ENCODE data around the gene SPATA2L. TPM values are rescaled to one million over a fixed set of nuclear protein-coding genes. Genes with fewer than 3 reads are reported as not detected.

The SPATA2L gene
- total and polyA plus RNA-seq, 10 of the 15 experiments (the other 5 are each of a cell fraction or from before 2014, with no cell fraction given) = 0.20 to 6.9 (median 3.9) TPM; not detected in 1

GRCh38 chr16:89669755-89670154 lies 31.8 kb downstream of the SPATA2L start:
- TF ChIP-seq STAT1 (conservative IDR thresholded peaks at IDR 0.05) (no peak), HDGF (IDR thresholded peaks at IDR 0.05) (no peak), RELB (IDR thresholded peaks at IDR 0.05; ENCODE audit: low read depth) (no peak), NR2C1 (IDR thresholded peaks at IDR 0.05) (no peak), DPF2 (IDR thresholded peaks at IDR 0.05) (no peak), POLR2A (IDR thresholded peaks at IDR 0.05; ENCODE audit: low read depth, low read length) (0 out of 2 replicates have a peak, but pooled peaks have one; percentile 4), EED (IDR thresholded peaks at IDR 0.05; ENCODE audit: low read depth) (no peak), SMARCA5 (IDR thresholded peaks at IDR 0.05) (no peak)
- WGBS (ENCODE audit: insufficient coverage, insufficient replicate concordance, low lambda C conversion rate, missing lambda C conversion rate) = 80% methylated on average over 5 of the region's 13 CpGs
- no peak overlapping the region for H2AFZ ChIP-seq (ENCODE audit: control insufficient read depth, low read depth, low read length)

GRCh38 chr16:89668790-89669158 lies 32.7 kb downstream of the SPATA2L start:
- ChIA-PET POLR2A (no interaction called here), SMC1A (ENCODE audit: uncharacterized antibody, unreplicated experiment) (interaction anchor here (0.7 kb wide), 1 partner anchor 18 kb away, joined by 3 read pairs; no protein-coding TSS in a partner anchor), CTCF (no interaction called here), RAD21 (ENCODE audit: unreplicated experiment) (no interaction called here)
- no peak for DNase-seq (ENCODE audit: low read depth, low spot score)
- 63% methylated on average over 5 of the region's 5 CpGs for WGBS (ENCODE audit: insufficient coverage, insufficient replicate concordance, low lambda C conversion rate, missing lambda C conversion rate)
- no peak for ATAC-seq
- no peak overlapping the region for H3K4me2 ChIP-seq (ENCODE audit: control insufficient read depth, insufficient read depth)
- H3K9me3 ChIP-seq (replicated peaks; ENCODE audit: control insufficient read depth, insufficient read depth, low read length) = no peaks in the 10 kb centered on the region; the same call in 2 of the 3 replicates
- no peak overlapping the region for H3K9ac ChIP-seq (ENCODE audit: control insufficient read depth, insufficient read depth, low read length)
- H3K27me3 ChIP-seq (replicated peaks in 1 of 2; ENCODE audit: control insufficient read depth in 2 of 2, insufficient read depth in 2 of 2, low read length in 1 of 2) = no peaks in the 10 kb centered on the region
- H3K4me3 ChIP-seq = no peak overlapping the region
- in situ Hi-C loops (cut with MboI) = no loop called here
- H4K20me1 ChIP-seq (ENCODE audit: control insufficient read depth, insufficient read depth) = no peaks in the 10 kb centered on the region
- H3K27ac ChIP-seq (ENCODE audit: control insufficient read depth, insufficient read depth) = no peak overlapping the region
- FAIRE-seq = no peak
- BruUV-seq (replicated peaks) = no TSS peak
- no peaks in the 10 kb centered on the region for H3K4me1 ChIP-seq (ENCODE audit: control insufficient read depth, insufficient read depth, low read length)
- H3K79me2 ChIP-seq (ENCODE audit: control insufficient read depth, insufficient read depth, low read length) = no peaks in the 10 kb centered on the region
- H3K36me3 ChIP-seq (ENCODE audit: control insufficient read depth in 2 of 2, insufficient read depth in 2 of 2, low read length in 1 of 2) = no peaks in the 10 kb centered on the region
- intact Hi-C loops (cut with micrococcal nuclease; ENCODE audit: unreplicated experiment) = no loop called here
- no peak overlapping the region for H2AFZ ChIP-seq (ENCODE audit: control insufficient read depth, low read depth, low read length)
- no peak for TF ChIP-seq NFXL1 (IDR thresholded peaks at IDR 0.05; ENCODE audit: borderline replicate concordance)
- no peak for TF ChIP-seq KDM1A (IDR thresholded peaks at IDR 0.05; ENCODE audit: borderline replicate concordance)
- no peak for TF ChIP-seq RUNX3 (IDR thresholded peaks at IDR 0.05; ENCODE audit: low read length)
- no peak for TF ChIP-seq SREBF2 (IDR thresholded peaks at IDR 0.05; ENCODE audit: low read length)
- no peak for TF ChIP-seq FOXM1 (IDR thresholded peaks at IDR 0.05; ENCODE audit: low read depth, low read length)
- TF ChIP-seq PRDM15 (CRISPR knock-in tag; IDR thresholded peaks at IDR 0.05) = no peak
- TF ChIP-seq STAT3 (IDR thresholded peaks at IDR 0.05; ENCODE audit: low read depth, low read length) = no peak
- TF ChIP-seq WRNIP1 (IDR thresholded peaks at IDR 0.05; ENCODE audit: borderline replicate concordance, low read depth, low read length) = no peak
- TF ChIP-seq POLR2A (IDR thresholded peaks at IDR 0.05; ENCODE audit: low read depth, low read length) = no peak

More at GRCh38 chr16:89669755-89670154, 31.8 kb downstream of the SPATA2L start:
- BruUV-seq (replicated peaks) = no TSS peak
- FAIRE-seq = no peak
- Histone ChIP-seq H3K27me3 (replicated peaks in 1 of 2; ENCODE audit: control insufficient read depth in 2 of 2, insufficient read depth in 2 of 2, low read length in 1 of 2) (no peaks in the 10 kb centered on the region), H3K9me3 (replicated peaks; ENCODE audit: control insufficient read depth, insufficient read depth, low read length) (no peaks in the 10 kb centered on the region; the same call in 2 of the 3 replicates), H3K36me3 (ENCODE audit: control insufficient read depth in 2 of 2, insufficient read depth in 2 of 2, low read length in 1 of 2) (no peaks in the 10 kb centered on the region), H4K20me1 (ENCODE audit: control insufficient read depth, insufficient read depth) (no peaks in the 10 kb centered on the region), H3K9ac (ENCODE audit: control insufficient read depth, insufficient read depth, low read length) (no peak overlapping the region), H3K79me2 (ENCODE audit: control insufficient read depth, insufficient read depth, low read length) (no peaks in the 10 kb centered on the region), H3K4me3 (no peak overlapping the region), H3K4me2 (ENCODE audit: control insufficient read depth, insufficient read depth) (no peak overlapping the region), H3K27ac (ENCODE audit: control insufficient read depth, insufficient read depth) (no peak overlapping the region), H3K4me1 (ENCODE audit: control insufficient read depth, insufficient read depth, low read length) (no peaks in the 10 kb centered on the region)
- RAD21 ChIA-PET (ENCODE audit: unreplicated experiment) = no interaction called here
- intact Hi-C loops (cut with micrococcal nuclease; ENCODE audit: unreplicated experiment) (no loop called here), in situ Hi-C loops (cut with MboI) (no loop called here)
- no peak for DNase-seq (ENCODE audit: low read depth, low spot score)
- CTCF ChIA-PET = no interaction called here
- POLR2A ChIA-PET = no interaction called here
- ATAC-seq = no peak
- SMC1A ChIA-PET (ENCODE audit: uncharacterized antibody, unreplicated experiment) = no interaction called here
